ENCODE results near the gene CWF19L2. TPM values are rescaled to one million over a fixed set of nuclear protein-coding genes. Genes with fewer than 3 reads are reported as not detected.
"Not testable (repeated sequence)": the region's sequence is repeated elsewhere in the genome, so short reads cannot be mapped to it uniquely, and the experiment has no call there.

Gene CWF19L2
- total RNA-seq = 7.6 and 8.7 TPM in 2 replicates

GRCh38 chr11:107457558-107458271 is at the start of gene CWF19L2:
Gene CWF19L2, minus strand, starts transcription at chr11:107457825. Its CDS starts 9 bp downstream, at chr11:107457816.
- no peak for TF ChIP-seq CTCF (IDR thresholded peaks at IDR 0.05; ENCODE audit: insufficient read depth, low read length, poor library complexity, severe bottlenecking)
- H3K27me3 ChIP-seq (ENCODE audit: control insufficient read depth, insufficient read depth, low read length) = no peaks in the 10 kb centered on the region
- H3K4me3 ChIP-seq (ENCODE audit: low read depth, low read length) = peak within 1 kb of the TSS; percentile 94
- peak; percentile 95 for DNase-seq (ENCODE audit: low read depth)
- H3K36me3 ChIP-seq (ENCODE audit: control insufficient read depth, insufficient read depth, low read length) = no peaks in the 10 kb centered on the region

GRCh38 chr11:107505647-107506225 is 48.1 kb upstream of the CWF19L2 start:
- Histone ChIP-seq H3K36me3 (ENCODE audit: control insufficient read depth, insufficient read depth, low read length) (peaks cover 2% of the 10 kb centered on the region), H3K4me3 (ENCODE audit: low read depth, low read length) (no peak overlapping the region), H3K27me3 (ENCODE audit: control insufficient read depth, insufficient read depth, low read length) (no peaks in the 10 kb centered on the region)
- no peak for DNase-seq (ENCODE audit: low read depth)
- TF ChIP-seq CTCF (IDR thresholded peaks at IDR 0.05; ENCODE audit: insufficient read depth, low read length, poor library complexity, severe bottlenecking) = no peak

- no peak for DNase-seq (ENCODE audit: low read depth)
- Histone ChIP-seq H3K4me3 (ENCODE audit: low read depth, low read length) (no peak overlapping the region), H3K36me3 (ENCODE audit: control insufficient read depth, insufficient read depth, low read length) (peaks cover 2% of the 10 kb centered on the region), H3K27me3 (ENCODE audit: control insufficient read depth, insufficient read depth, low read length) (no peaks in the 10 kb centered on the region)
- no peak for TF ChIP-seq CTCF (IDR thresholded peaks at IDR 0.05; ENCODE audit: insufficient read depth, low read length, poor library complexity, severe bottlenecking)
Observed at GRCh38 chr11:107504981-107505380, 47.4 kb upstream of the CWF19L2 start.

- peaks cover 2% of the 10 kb centered on the region for H3K36me3 ChIP-seq (ENCODE audit: control insufficient read depth, insufficient read depth, low read length)
- H3K27me3 ChIP-seq (ENCODE audit: control insufficient read depth, insufficient read depth, low read length) = no peaks in the 10 kb centered on the region
- no peak for TF ChIP-seq CTCF (IDR thresholded peaks at IDR 0.05; ENCODE audit: insufficient read depth, low read length, poor library complexity, severe bottlenecking)
- H3K4me3 ChIP-seq (ENCODE audit: low read depth, low read length) = no peak overlapping the region
- DNase-seq (ENCODE audit: low read depth) = no peak
Observed at GRCh38 chr11:107501713-107502112, 44.1 kb upstream of the CWF19L2 start.

GRCh38 chr11:107497371-107497770 is 39.7 kb upstream of the CWF19L2 start:
- H3K27me3 ChIP-seq (ENCODE audit: control insufficient read depth, insufficient read depth, low read length); H3K36me3 ChIP-seq (ENCODE audit: control insufficient read depth, insufficient read depth, low read length); DNase-seq (ENCODE audit: low read depth); H3K4me3 ChIP-seq (ENCODE audit: low read depth, low read length): not testable (repeated sequence)

- DNase-seq (ENCODE audit: low read depth) = peak; percentile 35
- H3K4me3 ChIP-seq (ENCODE audit: low read depth, low read length) = no peak overlapping the region
- H3K36me3 ChIP-seq (ENCODE audit: control insufficient read depth, insufficient read depth, low read length) = no peaks in the 10 kb centered on the region
- TF ChIP-seq CTCF (IDR thresholded peaks at IDR 0.05; ENCODE audit: insufficient read depth, low read length, poor library complexity, severe bottlenecking) = no peak
- no peaks in the 10 kb centered on the region for H3K27me3 ChIP-seq (ENCODE audit: control insufficient read depth, insufficient read depth, low read length)
Observed at GRCh38 chr11:107496011-107496410, 38.4 kb upstream of the CWF19L2 start.
